Measurements from ENCODE around the gene DOCK3. TPM values are rescaled to one million over a fixed set of nuclear protein-coding genes. Genes with fewer than 3 reads are reported as not detected.
A peak's percentile ranks its signal among the peaks of the same experiment; 100 is the strongest.

The DOCK3 gene
- total and polyA plus RNA-seq, 4 donors, result 0.01 to 0.08 (median 0.06) TPM; not detected in 1

GRCh38 chr3:51371943-51372557, 697.3 kb downstream of the DOCK3 start:
- 32% methylated on average over 4 of the region's 4 CpGs for WGBS
- no peaks in the 10 kb centered on the region for H3K9me3 ChIP-seq (ENCODE audit: control insufficient read depth in 4 of 4, low read length in 3 of 4)
- no peak for DNase-seq (ENCODE audit: low spot score)
- peaks cover 0 to 11% (median 8%) of the 10 kb centered on the region in 4 donors for H3K4me1 ChIP-seq (ENCODE audit: control insufficient read depth in 4 of 4, insufficient read depth in 4 of 4, low read length in 3 of 4)
- H3K36me3 ChIP-seq (ENCODE audit: control insufficient read depth in 4 of 4, insufficient read depth in 3 of 4, low read depth in 1 of 4, low read length in 3 of 4), result no peaks in the 10 kb centered on the region
- no peaks in the 10 kb centered on the region for H3K27me3 ChIP-seq (ENCODE audit: control insufficient read depth in 4 of 4, insufficient read depth in 4 of 4, low read length in 3 of 4)
- no peak overlapping the region for H3K27ac ChIP-seq (ENCODE audit: low read depth in 1 of 2, low read length in 2 of 2)
- H3K4me3 ChIP-seq (ENCODE audit: low read depth in 1 of 3, low read length in 3 of 3), result no peak overlapping the region
- H3K9ac ChIP-seq (ENCODE audit: low read depth in 1 of 2, low read length in 2 of 2), result no peak overlapping the region
- TF ChIP-seq MAX (IDR thresholded peaks at IDR 0.05) (no peak), REST (IDR thresholded peaks at IDR 0.05) (no peak), RAD21 (IDR thresholded peaks at IDR 0.05) (peak; percentile 86 to 87), NR2F2 (IDR thresholded peaks at IDR 0.05) (no peak), SP1 (IDR thresholded peaks at IDR 0.05) (no peak), JUND (IDR thresholded peaks at IDR 0.05) (no peak), EGR1 (IDR thresholded peaks at IDR 0.05; ENCODE audit: low read depth in 2 of 2) (no peak), RXRA (IDR thresholded peaks at IDR 0.05) (no peak), CTCF (IDR thresholded peaks at IDR 0.05; ENCODE audit: low read depth, low read length, missing input control) (peak; percentile 75)

- TF ChIP-seq CTCF (IDR thresholded peaks at IDR 0.05; ENCODE audit: low read depth, low read length, missing input control) (no peak), RXRA (IDR thresholded peaks at IDR 0.05) (peak; percentile 83 to 89), HNF4A (conservative IDR thresholded peaks at IDR 0.05) (peak in 1 of 2 donors; percentile 40), GABPA (IDR thresholded peaks at IDR 0.05 in 1 of 2, conservative IDR thresholded peaks at IDR 0.05 in 1 of 2) (no peak), YY1 (IDR thresholded peaks at IDR 0.05) (no peak), REST (IDR thresholded peaks at IDR 0.05) (no peak), EGR1 (IDR thresholded peaks at IDR 0.05; ENCODE audit: low read depth in 2 of 2) (no peak), JUND (IDR thresholded peaks at IDR 0.05) (no peak), MAX (IDR thresholded peaks at IDR 0.05) (no peak), ATF3 (IDR thresholded peaks at IDR 0.05) (no peak), SP1 (IDR thresholded peaks at IDR 0.05) (peak; percentile 40)
- Histone ChIP-seq H3K4me3 (ENCODE audit: low read depth in 1 of 3, low read length in 3 of 3) (no peak overlapping the region), H3K9me3 (ENCODE audit: control insufficient read depth in 4 of 4, low read length in 3 of 4) (no peaks in the 10 kb centered on the region), H3K27me3 (ENCODE audit: control insufficient read depth in 4 of 4, insufficient read depth in 4 of 4, low read length in 3 of 4) (no peaks in the 10 kb centered on the region), H3K36me3 (ENCODE audit: control insufficient read depth in 4 of 4, insufficient read depth in 3 of 4, low read depth in 1 of 4, low read length in 3 of 4) (no peaks in the 10 kb centered on the region), H3K4me1 (ENCODE audit: control insufficient read depth in 4 of 4, insufficient read depth in 4 of 4, low read length in 3 of 4) (peaks cover 0 to 11% (median 8%) of the 10 kb centered on the region in 4 donors), H3K9ac (ENCODE audit: low read depth in 1 of 2, low read length in 2 of 2) (no peak overlapping the region), H3K27ac (ENCODE audit: low read depth in 1 of 2, low read length in 2 of 2) (no peak overlapping the region)
- no peak for DNase-seq (ENCODE audit: low spot score)
- WGBS, result 54% methylated on average over 5 of the region's 5 CpGs
These were observed 699.1 kb downstream of the DOCK3 start for GRCh38 chr3:51373658-51374421.

Data from liver (tissue), 9 donors.